Right forelimb (tissue), 1 donor: ENCODE results near the gene CTNNA1.
A peak's percentile ranks its signal among the peaks of the same experiment; 100 is the strongest.
"Not testable (repeated sequence)": the region's sequence is repeated elsewhere in the genome, so short reads cannot be mapped to it uniquely, and the experiment has no call there.

Source experiments
- DNase-seq: peaks from one replicate; pipeline ENCODE4 v3.0.0-alpha.2; 2018

Gene CTNNA1

GRCh38 chr5:138761670-138762069, 8.4 kb downstream of the CTNNA1 start:
- not testable (repeated sequence) for DNase-seq

GRCh38 chr5:138762110-138762509, 8.9 kb downstream of the CTNNA1 start:
- no peak for DNase-seq

- DNase-seq, result no peak
These were observed 10.0 kb downstream of the CTNNA1 start for GRCh38 chr5:138763037-138763778.

- no peak for DNase-seq
These were observed 17.1 kb downstream of the CTNNA1 start for GRCh38 chr5:138770291-138770690.

- no peak for DNase-seq
These were observed 17.8 kb downstream of the CTNNA1 start for GRCh38 chr5:138770977-138771376.

GRCh38 chr5:138772986-138773594, 19.9 kb downstream of the CTNNA1 start:
- no peak for DNase-seq

GRCh38 chr5:138773624-138774023, 20.4 kb downstream of the CTNNA1 start:
- not testable (repeated sequence) for DNase-seq

GRCh38 chr5:138775034-138775433, 21.8 kb downstream of the CTNNA1 start:
- no peak for DNase-seq

GRCh38 chr5:138778234-138778633, 25.0 kb downstream of the CTNNA1 start:
- no peak for DNase-seq

- DNase-seq, result no peak
These were observed 30.8 kb downstream of the CTNNA1 start for GRCh38 chr5:138783976-138784375.

- DNase-seq, result no peak
These were observed 31.4 kb downstream of the CTNNA1 start for GRCh38 chr5:138784590-138784989.

GRCh38 chr5:138789771-138790242, 36.6 kb downstream of the CTNNA1 start:
- no peak for DNase-seq

- DNase-seq, result no peak
These were observed 37.5 kb downstream of the CTNNA1 start for GRCh38 chr5:138790684-138791083.

- DNase-seq, result no peak
These were observed 39.1 kb downstream of the CTNNA1 start for GRCh38 chr5:138792195-138792790.

GRCh38 chr5:138793575-138793974, 40.4 kb downstream of the CTNNA1 start:
- no peak for DNase-seq

GRCh38 chr5:138803285-138803684, 50.1 kb downstream of the CTNNA1 start:
- no peak for DNase-seq

- DNase-seq, result no peak
These were observed 50.7 kb downstream of the CTNNA1 start for GRCh38 chr5:138803935-138804334.

- DNase-seq, result no peak
These were observed 51.9 kb downstream of the CTNNA1 start for GRCh38 chr5:138805096-138805495.

- DNase-seq, result no peak
These were observed 54.0 kb downstream of the CTNNA1 start for GRCh38 chr5:138807182-138807581.

GRCh38 chr5:138809391-138809790, 56.2 kb downstream of the CTNNA1 start:
- DNase-seq, result no peak

- DNase-seq, result not testable (repeated sequence)
These were observed 57.6 kb downstream of the CTNNA1 start for GRCh38 chr5:138810861-138811260.

- DNase-seq, result no peak
These were observed 62.3 kb downstream of the CTNNA1 start for GRCh38 chr5:138815529-138815928.

GRCh38 chr5:138817241-138817640, 64.0 kb downstream of the CTNNA1 start:
- no peak for DNase-seq

- peak; percentile 54 for DNase-seq
These were observed 65.9 kb downstream of the CTNNA1 start for GRCh38 chr5:138819081-138819480.
